Measurements from ENCODE around the gene ICAM1. TPM values are rescaled to one million over a fixed set of nuclear protein-coding genes. Genes with fewer than 3 reads are reported as not detected.

Gene ICAM1
- total RNA-seq, 1 experiment from 2014 or later: 5.1 TPM

GRCh38 chr19:10292206-10292788 lies 21.4 kb downstream of the ICAM1 start:
- Histone ChIP-seq H4K20me1 (ENCODE audit: insufficient read depth, low read depth, low read length) (no peaks in the 10 kb centered on the region), H2AFZ (ENCODE audit: low read length) (no peak overlapping the region), H3K79me2 (ENCODE audit: low read length) (no peaks in the 10 kb centered on the region), H3K36me3 (ENCODE audit: insufficient read depth, low read length) (no peaks in the 10 kb centered on the region), H3K9ac (ENCODE audit: low read length) (no peak overlapping the region), H3K27ac (ENCODE audit: low read length) (no peak overlapping the region), H3K4me3 (ENCODE audit: low read length) (no peak overlapping the region), H3K4me1 (ENCODE audit: low read length) (peaks cover 33% of the 10 kb centered on the region), H3K9me2 (replicated peaks; ENCODE audit: insufficient read depth, low read length) (no peaks in the 10 kb centered on the region), H3K9me3 (ENCODE audit: low read length) (no peaks in the 10 kb centered on the region), H3K27me3 (ENCODE audit: low read length) (no peaks in the 10 kb centered on the region), H3K4me2 (ENCODE audit: low read depth, low read length, poor library complexity, severe bottlenecking) (no peak overlapping the region)
- DNase-seq: peak; percentile 82

GRCh38 chr19:10292789-10293636 lies 22.1 kb downstream of the ICAM1 start:
- H3K36me3 ChIP-seq (ENCODE audit: insufficient read depth, low read length): no peaks in the 10 kb centered on the region
- H3K9me2 ChIP-seq (replicated peaks; ENCODE audit: insufficient read depth, low read length): no peaks in the 10 kb centered on the region
- H3K27ac ChIP-seq (ENCODE audit: low read length): no peak overlapping the region
- no peaks in the 10 kb centered on the region for H3K9me3 ChIP-seq (ENCODE audit: low read length)
- no peak for DNase-seq
- H2AFZ ChIP-seq (ENCODE audit: low read length): no peak overlapping the region
- no peaks in the 10 kb centered on the region for H3K79me2 ChIP-seq (ENCODE audit: low read length)
- H3K9ac ChIP-seq (ENCODE audit: low read length): no peak overlapping the region
- H3K4me2 ChIP-seq (ENCODE audit: low read depth, low read length, poor library complexity, severe bottlenecking): no peak overlapping the region
- H3K4me1 ChIP-seq (ENCODE audit: low read length): peaks cover 32% of the 10 kb centered on the region
- H3K27me3 ChIP-seq (ENCODE audit: low read length): no peaks in the 10 kb centered on the region
- H3K4me3 ChIP-seq (ENCODE audit: low read length): no peak overlapping the region
- no peaks in the 10 kb centered on the region for H4K20me1 ChIP-seq (ENCODE audit: insufficient read depth, low read depth, low read length)

- H3K4me2 ChIP-seq (ENCODE audit: low read depth, low read length, poor library complexity, severe bottlenecking): no peak overlapping the region
- H2AFZ ChIP-seq (ENCODE audit: low read length): no peak overlapping the region
- H3K4me3 ChIP-seq (ENCODE audit: low read length): no peak overlapping the region
- H3K27me3 ChIP-seq (ENCODE audit: low read length): no peaks in the 10 kb centered on the region
- H3K9me3 ChIP-seq (ENCODE audit: low read length): no peaks in the 10 kb centered on the region
- H4K20me1 ChIP-seq (ENCODE audit: insufficient read depth, low read depth, low read length): no peaks in the 10 kb centered on the region
- H3K36me3 ChIP-seq (ENCODE audit: insufficient read depth, low read length): no peaks in the 10 kb centered on the region
- no peak overlapping the region for H3K9ac ChIP-seq (ENCODE audit: low read length)
- no peak overlapping the region for H3K27ac ChIP-seq (ENCODE audit: low read length)
- H3K9me2 ChIP-seq (replicated peaks; ENCODE audit: insufficient read depth, low read length): no peaks in the 10 kb centered on the region
- H3K79me2 ChIP-seq (ENCODE audit: low read length): no peaks in the 10 kb centered on the region
- DNase-seq: no peak
- H3K4me1 ChIP-seq (ENCODE audit: low read length): peaks cover 27% of the 10 kb centered on the region
These were observed 22.9 kb downstream of the ICAM1 start for GRCh38 chr19:10293637-10294367.

- Histone ChIP-seq H3K9me3 (ENCODE audit: low read length) (no peaks in the 10 kb centered on the region), H3K4me1 (ENCODE audit: low read length) (peaks cover 21% of the 10 kb centered on the region), H3K27me3 (ENCODE audit: low read length) (no peaks in the 10 kb centered on the region), H3K9me2 (replicated peaks; ENCODE audit: insufficient read depth, low read length) (no peaks in the 10 kb centered on the region), H3K36me3 (ENCODE audit: insufficient read depth, low read length) (no peaks in the 10 kb centered on the region), H3K79me2 (ENCODE audit: low read length) (no peaks in the 10 kb centered on the region), H3K4me2 (ENCODE audit: low read depth, low read length, poor library complexity, severe bottlenecking) (no peak overlapping the region), H3K9ac (ENCODE audit: low read length) (no peak overlapping the region), H2AFZ (ENCODE audit: low read length) (no peak overlapping the region), H3K4me3 (ENCODE audit: low read length) (no peak overlapping the region), H4K20me1 (ENCODE audit: insufficient read depth, low read depth, low read length) (no peaks in the 10 kb centered on the region), H3K27ac (ENCODE audit: low read length) (no peak overlapping the region)
- DNase-seq: no peak
These were observed 23.4 kb downstream of the ICAM1 start for GRCh38 chr19:10294368-10294697.

GRCh38 chr19:10295305-10295846 lies 24.5 kb downstream of the ICAM1 start:
- Histone ChIP-seq H3K79me2 (ENCODE audit: low read length) (no peaks in the 10 kb centered on the region), H2AFZ (ENCODE audit: low read length) (peak overlapping the region; percentile 58), H3K9me2 (replicated peaks; ENCODE audit: insufficient read depth, low read length) (no peaks in the 10 kb centered on the region), H3K4me1 (ENCODE audit: low read length) (peaks cover 11% of the 10 kb centered on the region), H3K4me3 (ENCODE audit: low read length) (peak overlapping the region; percentile 43; the same call in 1 of the 2 replicates), H3K36me3 (ENCODE audit: insufficient read depth, low read length) (no peaks in the 10 kb centered on the region), H3K27me3 (ENCODE audit: low read length) (no peaks in the 10 kb centered on the region), H3K4me2 (ENCODE audit: low read depth, low read length, poor library complexity, severe bottlenecking) (peak overlapping the region; percentile 44), H3K27ac (ENCODE audit: low read length) (no peak overlapping the region), H3K9me3 (ENCODE audit: low read length) (no peaks in the 10 kb centered on the region), H4K20me1 (ENCODE audit: insufficient read depth, low read depth, low read length) (no peaks in the 10 kb centered on the region), H3K9ac (ENCODE audit: low read length) (peak overlapping the region; percentile 43; the same call in 1 of the 2 replicates)
- peak; percentile 72 for DNase-seq

- Histone ChIP-seq H3K9me2 (replicated peaks; ENCODE audit: insufficient read depth, low read length) (no peaks in the 10 kb centered on the region), H3K79me2 (ENCODE audit: low read length) (no peaks in the 10 kb centered on the region), H3K27ac (ENCODE audit: low read length) (no peak overlapping the region), H3K27me3 (ENCODE audit: low read length) (no peaks in the 10 kb centered on the region), H2AFZ (ENCODE audit: low read length) (peak overlapping the region; percentile 58), H3K9ac (ENCODE audit: low read length) (peak overlapping the region; percentile 43; the same call in 1 of the 2 replicates), H3K9me3 (ENCODE audit: low read length) (no peaks in the 10 kb centered on the region), H3K4me2 (ENCODE audit: low read depth, low read length, poor library complexity, severe bottlenecking) (peak overlapping the region; percentile 44), H3K4me3 (ENCODE audit: low read length) (peak overlapping the region; percentile 43; the same call in 1 of the 2 replicates), H3K4me1 (ENCODE audit: low read length) (peaks cover 8% of the 10 kb centered on the region), H3K36me3 (ENCODE audit: insufficient read depth, low read length) (no peaks in the 10 kb centered on the region), H4K20me1 (ENCODE audit: insufficient read depth, low read depth, low read length) (no peaks in the 10 kb centered on the region)
- DNase-seq: no peak
These were observed 25.1 kb downstream of the ICAM1 start for GRCh38 chr19:10295847-10296591.

GRCh38 chr19:10299545-10300458 lies 28.9 kb downstream of the ICAM1 start:
- Histone ChIP-seq H3K9me2 (replicated peaks; ENCODE audit: insufficient read depth, low read length) (no peaks in the 10 kb centered on the region), H3K36me3 (ENCODE audit: insufficient read depth, low read length) (no peaks in the 10 kb centered on the region), H3K4me1 (ENCODE audit: low read length) (peaks cover 8% of the 10 kb centered on the region), H2AFZ (ENCODE audit: low read length) (no peak overlapping the region), H3K27me3 (ENCODE audit: low read length) (no peaks in the 10 kb centered on the region), H4K20me1 (ENCODE audit: insufficient read depth, low read depth, low read length) (no peaks in the 10 kb centered on the region), H3K27ac (ENCODE audit: low read length) (no peak overlapping the region), H3K4me3 (ENCODE audit: low read length) (no peak overlapping the region), H3K4me2 (ENCODE audit: low read depth, low read length, poor library complexity, severe bottlenecking) (no peak overlapping the region), H3K9ac (ENCODE audit: low read length) (no peak overlapping the region), H3K9me3 (ENCODE audit: low read length) (no peaks in the 10 kb centered on the region), H3K79me2 (ENCODE audit: low read length) (no peaks in the 10 kb centered on the region)
- DNase-seq: no peak
